K562 (cell line): ENCODE results near the gene NUP50. TPM values are rescaled to one million over a fixed set of nuclear protein-coding genes. Genes with fewer than 3 reads are reported as not detected.

ENCODE experiments used
- ATAC-seq: fragments of 200-7000 bp; cut with Tn5 transposase; 3 replicates; pipeline ENCODE4 v1.9.1; 2020; ENCODE audit warnings: moderate library complexity
- BruUV-seq: library from RNA; stranded (reverse); fragments of 400-500 nt; replicated peaks from 2 replicates; lab custom pipeline; 2021; lab: Mats Ljungman, UMichigan
- CTCF ChIA-PET: fragments of 300-600 bp; formaldehyde crosslinking; extraction: SDS; loops from one replicate; lab custom pipeline; 2021; ENCODE audit warnings: low intra/inter-chr PET ratio; lab: Yijun Ruan, JAX
- POLR2A ChIA-PET: fragments of 300-600, 350-650 bp; sonication (Branson Sonifier 250); formaldehyde crosslinking; extraction: SDS; loops from one replicate; lab custom pipeline; 2021; ENCODE audit warnings: antibody characterized with exemption, inconsistent platforms; lab: Yijun Ruan, JAX
- DNase-seq, 4 experiments: peaks; one replicate each; pipeline versions ENCODE4 v3.0.0 to v3.0.0-alpha.2; 2011 to 2018; ENCODE audit warnings: low spot score in 3 of 4, mixed read lengths in 3 of 4; ENCODE audit errors: extremely low read depth in 1 of 4
- FAIRE-seq: peaks from 2 replicates; lab custom pipeline; 2011; peaks lifted over from hg19 to GRCh38; lab: Jason Lieb, UNC
- H2AFZ ChIP-seq: 2 replicates; pipeline ENCODE4 v1.6.0; 2011; ENCODE audit warnings: low read depth, low read length, control low read depth, inconsistent platforms
- H3K27ac ChIP-seq: fragments of 200-600 bp; 3 replicates; pipeline ENCODE4 v1.8.0; 2011; ENCODE audit warnings: low read depth, mild to moderate bottlenecking, control low read depth, inconsistent platforms, low read length, moderate library complexity, mixed read lengths; ENCODE audit errors: extremely low read depth
- H3K27me3 ChIP-seq, 2 experiments: fragments of 300-600 bp in 1 of 2; 2 replicates in 1 of 2; 3 replicates in 1 of 2; pipeline versions ENCODE4 v1.6.0 to v1.8.0; 2011; ENCODE audit warnings: inconsistent platforms in 2 of 2, low read length in 2 of 2, mild to moderate bottlenecking in 1 of 2, mixed read lengths in 1 of 2, moderate library complexity in 1 of 2; ENCODE audit not compliant: control insufficient read depth in 2 of 2, insufficient read depth in 2 of 2
- H3K36me3 ChIP-seq: fragments of 300-600 bp; 3 replicates; pipeline ENCODE4 v1.8.0; 2011; ENCODE audit warnings: mild to moderate bottlenecking, low read length, inconsistent platforms; ENCODE audit not compliant: control insufficient read depth, insufficient read depth
- H3K4me1 ChIP-seq, 2 experiments: fragments of 200-600 bp in 1 of 2; replicated peaks in 1 of 2; 2 replicates in 1 of 2; 3 replicates in 1 of 2; pipeline versions ENCODE4 v1.5.1 to v1.8.0; 2011; ENCODE audit warnings: inconsistent platforms in 2 of 2, low read length in 2 of 2, mild to moderate bottlenecking in 1 of 2, mixed read lengths in 1 of 2, moderate library complexity in 1 of 2; ENCODE audit not compliant: control insufficient read depth in 2 of 2, insufficient read depth in 2 of 2
- H3K4me2 ChIP-seq: 2 replicates; pipeline ENCODE4 v1.6.1; 2011; ENCODE audit warnings: low read length, control low read depth, inconsistent platforms, mixed read lengths; ENCODE audit not compliant: insufficient read depth
- H3K4me3 ChIP-seq: fragments of 200-600 bp; sonication (generic), shearing (Covaris generic); 2 replicates; pipeline ENCODE4 v1.5.1; 2016; ENCODE audit warnings: control low read depth, inconsistent platforms
- H3K79me2 ChIP-seq: fragments of 200-600 bp; 3 replicates; pipeline ENCODE4 v1.8.0; 2011; ENCODE audit warnings: low read length, inconsistent platforms; ENCODE audit not compliant: control insufficient read depth, insufficient read depth
- H3K9ac ChIP-seq, 2 experiments: 2 replicates each; pipeline versions ENCODE4 v1.6.0 to v1.6.1; 2011; ENCODE audit warnings: low read depth in 2 of 2, low read length in 2 of 2, control low read depth in 1 of 2, inconsistent platforms in 1 of 2, mild to moderate bottlenecking in 1 of 2, mixed read lengths in 1 of 2; ENCODE audit not compliant: insufficient read depth in 1 of 2
- H3K9me1 ChIP-seq: one replicate; pipeline ENCODE4 v1.6.0; 2011; ENCODE audit warnings: inconsistent platforms, mild to moderate bottlenecking, low read length, moderate library complexity; ENCODE audit not compliant: control insufficient read depth, insufficient read depth
- H3K9me3 ChIP-seq: replicated peaks from 2 replicates; pipeline ENCODE4 v1.5.1; 2011; ENCODE audit warnings: low read depth, low read length, inconsistent platforms; ENCODE audit not compliant: control insufficient read depth, insufficient read depth
- H4K20me1 ChIP-seq: replicated peaks from 2 replicates; pipeline ENCODE4 v1.6.1; 2011; ENCODE audit warnings: low read length, inconsistent platforms, mixed read lengths; ENCODE audit not compliant: control insufficient read depth, insufficient read depth
- HNRNPH1 ChIP-seq: fragments of 200-400 bp; formaldehyde crosslinking; optimal IDR thresholded peaks from 2 replicates; pipeline ENCODE3; 2017; ENCODE audit warnings: low read depth, mild to moderate bottlenecking, low read length, moderate library complexity
- MYNN ChIP-seq, 2 experiments: sonication (generic); formaldehyde crosslinking in 1 of 2; IDR thresholded peaks; 2 replicates each; pipeline versions ENCODE4 v1.5.0 to v1.6.1; 2016 to 2020; ENCODE audit warnings: antibody characterized with exemption in 1 of 2, missing genetic modification reagents in 1 of 2
- NCOA1 ChIP-seq: fragments of 450-650 bp; IDR thresholded peaks from 2 replicates; pipeline ENCODE4 v1.6.1; 2016; ENCODE audit warnings: low read depth
- POLR3G ChIP-seq: IDR thresholded peaks from 2 replicates; pipeline ENCODE4 v1.6.1; 2011; ENCODE audit not compliant: insufficient read length, insufficient replicate concordance; ENCODE audit errors: extremely low read depth
- PTTG1 ChIP-seq: fragments of 450-650 bp; IDR thresholded peaks from 2 replicates; pipeline ENCODE4 v1.6.1; 2016; ENCODE audit warnings: low read depth, mild to moderate bottlenecking, missing genetic modification characterization, missing compliant biosample characterization
- SUPT5H ChIP-seq: fragments of 450-650 bp; IDR thresholded peaks from 2 replicates; pipeline ENCODE4 v1.6.1; 2016
- ZFP30 ChIP-seq: fragments of 250-450 bp; sonication (Bioruptor Pico); IDR thresholded peaks from 2 replicates; pipeline ENCODE4 v1.8.0; 2022; ENCODE audit warnings: moderate library complexity, mild to moderate bottlenecking, inconsistent platforms, borderline replicate concordance
- ZNF561 ChIP-seq: fragments of 450-650 bp; formaldehyde crosslinking; conservative IDR thresholded peaks from 2 replicates; pipeline ENCODE4 v1.4.0; 2020; ENCODE audit warnings: mild to moderate bottlenecking, moderate library complexity
- ZNF717 ChIP-seq: fragments of 250-450 bp; sonication (Bioruptor Pico); IDR thresholded peaks from 2 replicates; pipeline ENCODE4 v1.5.0; 2021
- WGBS: fragments of 100-300 bp; shearing (Covaris generic); methylation state at CpG from one replicate; pipeline ENCODE4 v1.1.6; 2016; ENCODE audit warnings: low coverage, mixed read lengths; ENCODE audit not compliant: insufficient coverage; ENCODE audit errors: missing lambda C conversion rate; 5-methylcytosine and 5-hydroxymethylcytosine counted together
- in situ Hi-C: fragments of 300-500 bp; cut with MboI; formaldehyde crosslinking; loops from 4 replicates; pipeline ENCODE4 v1.15.0; 2018; ENCODE audit warnings: inconsistent platforms, mixed read lengths
- intact Hi-C: fragments of 100-400 bp; cut with micrococcal nuclease; formaldehyde crosslinking; loops from 2 replicates; pipeline ENCODE4 v1.14.2; 2022
- polyA plus RNA-seq, 8 experiments: library from polyadenylated mRNA; depleted of rRNA in 4 of 8; stranded (reverse) in 5 of 8; unstranded in 3 of 8; fragments of >200 nt; fragmentation: Nextera tagmentation in 2 of 8; fragmentation: Illumina TruSeq in 1 of 8; extraction: Ambion mirVana in 2 of 8; extraction: Trizol in 1 of 8; gene quantifications; 2 replicates each; pipeline versions ENCODE4 v1.2.1 to v1.2.3, GENCODE V29; 2011 to 2014; ENCODE audit warnings: inconsistent platforms in 1 of 8, missing spikeins in 1 of 8
- total RNA-seq, 7 experiments: library from RNA; depleted of rRNA in 6 of 7; stranded (reverse); fragments of >200 nt in 6 of 7; fragmentation: Illumina TruSeq in 2 of 7; extraction: Trizol in 2 of 7; gene quantifications; 2 replicates each; pipeline versions ENCODE4 v1.2.1 to v1.2.3, GENCODE V29; 2011 to 2021; ENCODE audit warnings: low replicate concordance in 1 of 7
- TF ChIP-seq, protein P1 (sequence below): sonication (generic); formaldehyde crosslinking; IDR thresholded peaks from 2 replicates; pipeline ENCODE4 v1.8.0; 2023; ENCODE audit warnings: missing genetic modification reagents, mild to moderate bottlenecking, borderline replicate concordance
- TF ChIP-seq, protein P2 (sequence below), 2 experiments: IDR thresholded peaks; 2 replicates each; pipeline ENCODE4 v1.6.1; 2012; ENCODE audit warnings: improper control_type of control experiment in 2 of 2, low read depth in 2 of 2, low read length in 2 of 2, borderline replicate concordance in 1 of 2
- TF ChIP-seq, protein P3 (sequence below): fragments of 250-450 bp; sonication (Bioruptor Pico); IDR thresholded peaks from 2 replicates; pipeline ENCODE4 v1.8.0; 2021; ENCODE audit warnings: borderline replicate concordance, mild to moderate bottlenecking, moderate library complexity; ENCODE audit not compliant: poor library complexity, severe bottlenecking
- TF ChIP-seq, protein P4 (sequence below): fragments of 450-650 bp; formaldehyde crosslinking; IDR thresholded peaks from 2 replicates; pipeline ENCODE4 v1.4.0; 2020; ENCODE audit warnings: mild to moderate bottlenecking, moderate library complexity

NUP50 gene
- total and polyA plus RNA-seq, 9 of the 15 experiments (the other 6 are each of a cell fraction or from before 2014, with no cell fraction given), result 23.8 to 83.7 (median 55.3) TPM

DNA sequence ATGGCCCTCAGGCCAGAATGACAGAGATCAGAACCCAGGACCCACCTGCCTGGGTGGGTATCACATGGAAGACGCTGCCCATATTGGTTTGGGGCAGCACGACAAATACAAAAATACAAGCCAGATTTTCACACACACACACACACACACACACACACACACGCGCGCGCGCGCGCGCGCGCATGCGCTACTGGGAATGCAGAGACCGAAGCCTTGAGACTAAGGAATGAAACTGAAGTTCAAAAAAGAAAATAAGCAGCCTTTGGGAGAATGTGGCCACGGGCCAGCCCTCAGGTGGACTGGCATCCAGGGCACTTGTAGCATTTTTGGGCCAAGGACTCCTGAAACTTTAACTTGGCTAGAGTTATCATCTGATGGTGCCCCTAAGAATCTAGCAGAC lies 21.3 kb upstream of the NUP50 start:
- no peaks in the 10 kb centered on the region for H3K27me3 ChIP-seq
- intact Hi-C loops (no loop called here), in situ Hi-C loops (no loop called here)
- H3K36me3 ChIP-seq, result no peaks in the 10 kb centered on the region
- WGBS, result 60% methylated on average over 5 of the region's 15 CpGs
- BruUV-seq, result no TSS peak
- CTCF ChIA-PET, result no interaction called here
- no peaks in the 10 kb centered on the region for H4K20me1 ChIP-seq
- H3K27ac ChIP-seq, result no peak overlapping the region
- no peak overlapping the region for H2AFZ ChIP-seq
- no peaks in the 10 kb centered on the region for H3K4me1 ChIP-seq
- no peak overlapping the region for H3K4me2 ChIP-seq
- FAIRE-seq (no peak), ATAC-seq (no peak), DNase-seq (no peak)
- no peak overlapping the region for H3K4me3 ChIP-seq
- H3K79me2 ChIP-seq, result no peaks in the 10 kb centered on the region
- H3K9me1 ChIP-seq, result no peaks in the 10 kb centered on the region
- H3K9ac ChIP-seq, result no peak overlapping the region
- POLR2A ChIA-PET, result interaction anchor here (0.6 kb wide), 1 partner anchor 11 kb away, joined by 4 read pairs; no protein-coding TSS in a partner anchor
- H3K9me3 ChIP-seq, result 0 out of 2 replicates have a peak, but pooled peaks cover 2% of the 10 kb centered on the region
- no peak for TF ChIP-seq MYNN (IDR thresholded peaks at IDR 0.05)
- TF ChIP-seq MYNN (CRISPR knock-in tag; IDR thresholded peaks at IDR 0.05), result no peak
- no peak for TF ChIP-seq NCOA1
- no peak for TF ChIP-seq ZFP30
- TF ChIP-seq, protein P1, sequence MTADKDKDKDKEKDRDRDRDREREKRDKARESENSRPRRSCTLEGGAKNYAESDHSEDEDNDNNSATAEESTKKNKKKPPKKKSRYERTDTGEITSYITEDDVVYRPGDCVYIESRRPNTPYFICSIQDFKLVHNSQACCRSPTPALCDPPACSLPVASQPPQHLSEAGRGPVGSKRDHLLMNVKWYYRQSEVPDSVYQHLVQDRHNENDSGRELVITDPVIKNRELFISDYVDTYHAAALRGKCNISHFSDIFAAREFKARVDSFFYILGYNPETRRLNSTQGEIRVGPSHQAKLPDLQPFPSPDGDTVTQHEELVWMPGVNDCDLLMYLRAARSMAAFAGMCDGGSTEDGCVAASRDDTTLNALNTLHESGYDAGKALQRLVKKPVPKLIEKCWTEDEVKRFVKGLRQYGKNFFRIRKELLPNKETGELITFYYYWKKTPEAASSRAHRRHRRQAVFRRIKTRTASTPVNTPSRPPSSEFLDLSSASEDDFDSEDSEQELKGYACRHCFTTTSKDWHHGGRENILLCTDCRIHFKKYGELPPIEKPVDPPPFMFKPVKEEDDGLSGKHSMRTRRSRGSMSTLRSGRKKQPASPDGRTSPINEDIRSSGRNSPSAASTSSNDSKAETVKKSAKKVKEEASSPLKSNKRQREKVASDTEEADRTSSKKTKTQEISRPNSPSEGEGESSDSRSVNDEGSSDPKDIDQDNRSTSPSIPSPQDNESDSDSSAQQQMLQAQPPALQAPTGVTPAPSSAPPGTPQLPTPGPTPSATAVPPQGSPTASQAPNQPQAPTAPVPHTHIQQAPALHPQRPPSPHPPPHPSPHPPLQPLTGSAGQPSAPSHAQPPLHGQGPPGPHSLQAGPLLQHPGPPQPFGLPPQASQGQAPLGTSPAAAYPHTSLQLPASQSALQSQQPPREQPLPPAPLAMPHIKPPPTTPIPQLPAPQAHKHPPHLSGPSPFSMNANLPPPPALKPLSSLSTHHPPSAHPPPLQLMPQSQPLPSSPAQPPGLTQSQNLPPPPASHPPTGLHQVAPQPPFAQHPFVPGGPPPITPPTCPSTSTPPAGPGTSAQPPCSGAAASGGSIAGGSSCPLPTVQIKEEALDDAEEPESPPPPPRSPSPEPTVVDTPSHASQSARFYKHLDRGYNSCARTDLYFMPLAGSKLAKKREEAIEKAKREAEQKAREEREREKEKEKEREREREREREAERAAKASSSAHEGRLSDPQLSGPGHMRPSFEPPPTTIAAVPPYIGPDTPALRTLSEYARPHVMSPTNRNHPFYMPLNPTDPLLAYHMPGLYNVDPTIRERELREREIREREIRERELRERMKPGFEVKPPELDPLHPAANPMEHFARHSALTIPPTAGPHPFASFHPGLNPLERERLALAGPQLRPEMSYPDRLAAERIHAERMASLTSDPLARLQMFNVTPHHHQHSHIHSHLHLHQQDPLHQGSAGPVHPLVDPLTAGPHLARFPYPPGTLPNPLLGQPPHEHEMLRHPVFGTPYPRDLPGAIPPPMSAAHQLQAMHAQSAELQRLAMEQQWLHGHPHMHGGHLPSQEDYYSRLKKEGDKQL (CRISPR knock-in tag), result no peak
- TF ChIP-seq, protein P2, sequence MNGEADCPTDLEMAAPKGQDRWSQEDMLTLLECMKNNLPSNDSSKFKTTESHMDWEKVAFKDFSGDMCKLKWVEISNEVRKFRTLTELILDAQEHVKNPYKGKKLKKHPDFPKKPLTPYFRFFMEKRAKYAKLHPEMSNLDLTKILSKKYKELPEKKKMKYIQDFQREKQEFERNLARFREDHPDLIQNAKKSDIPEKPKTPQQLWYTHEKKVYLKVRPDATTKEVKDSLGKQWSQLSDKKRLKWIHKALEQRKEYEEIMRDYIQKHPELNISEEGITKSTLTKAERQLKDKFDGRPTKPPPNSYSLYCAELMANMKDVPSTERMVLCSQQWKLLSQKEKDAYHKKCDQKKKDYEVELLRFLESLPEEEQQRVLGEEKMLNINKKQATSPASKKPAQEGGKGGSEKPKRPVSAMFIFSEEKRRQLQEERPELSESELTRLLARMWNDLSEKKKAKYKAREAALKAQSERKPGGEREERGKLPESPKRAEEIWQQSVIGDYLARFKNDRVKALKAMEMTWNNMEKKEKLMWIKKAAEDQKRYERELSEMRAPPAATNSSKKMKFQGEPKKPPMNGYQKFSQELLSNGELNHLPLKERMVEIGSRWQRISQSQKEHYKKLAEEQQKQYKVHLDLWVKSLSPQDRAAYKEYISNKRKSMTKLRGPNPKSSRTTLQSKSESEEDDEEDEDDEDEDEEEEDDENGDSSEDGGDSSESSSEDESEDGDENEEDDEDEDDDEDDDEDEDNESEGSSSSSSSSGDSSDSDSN (IDR thresholded peaks at IDR 0.05; ENCODE audit: borderline replicate concordance in 1 of 2, low read depth in 2 of 2, low read length in 2 of 2), result no peak
- no peak for TF ChIP-seq ZNF717 (CRISPR knock-in tag)
- no peak for TF ChIP-seq POLR3G
- TF ChIP-seq, protein P3, sequence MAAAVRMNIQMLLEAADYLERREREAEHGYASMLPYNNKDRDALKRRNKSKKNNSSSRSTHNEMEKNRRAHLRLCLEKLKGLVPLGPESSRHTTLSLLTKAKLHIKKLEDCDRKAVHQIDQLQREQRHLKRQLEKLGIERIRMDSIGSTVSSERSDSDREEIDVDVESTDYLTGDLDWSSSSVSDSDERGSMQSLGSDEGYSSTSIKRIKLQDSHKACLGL (CRISPR knock-in tag), result no peak
- no peak for TF ChIP-seq HNRNPH1
- TF ChIP-seq ZNF561 (CRISPR knock-in tag), result no peak
- no peak for TF ChIP-seq PTTG1 (tag)
- TF ChIP-seq, protein P4, sequence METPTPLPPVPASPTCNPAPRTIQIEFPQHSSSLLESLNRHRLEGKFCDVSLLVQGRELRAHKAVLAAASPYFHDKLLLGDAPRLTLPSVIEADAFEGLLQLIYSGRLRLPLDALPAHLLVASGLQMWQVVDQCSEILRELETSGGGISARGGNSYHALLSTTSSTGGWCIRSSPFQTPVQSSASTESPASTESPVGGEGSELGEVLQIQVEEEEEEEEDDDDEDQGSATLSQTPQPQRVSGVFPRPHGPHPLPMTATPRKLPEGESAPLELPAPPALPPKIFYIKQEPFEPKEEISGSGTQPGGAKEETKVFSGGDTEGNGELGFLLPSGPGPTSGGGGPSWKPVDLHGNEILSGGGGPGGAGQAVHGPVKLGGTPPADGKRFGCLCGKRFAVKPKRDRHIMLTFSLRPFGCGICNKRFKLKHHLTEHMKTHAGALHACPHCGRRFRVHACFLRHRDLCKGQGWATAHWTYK, result no peak
- TF ChIP-seq SUPT5H, result no peak
